Neural progenitor cell (in vitro differentiated cells): Measurements from ENCODE around the gene KCNK5.

Experiments
- CTCF ChIP-seq: fragments of 200-600 bp; sonication (generic); IDR thresholded peaks from 2 replicates; pipeline ENCODE4 v1.5.1; 2017; ENCODE audit warnings: antibody characterized with exemption, mild to moderate bottlenecking
- EZH2 ChIP-seq: fragments of 200-600 bp; sonication (generic); IDR thresholded peaks from 2 replicates; pipeline ENCODE4 v1.6.1; 2017; ENCODE audit warnings: antibody characterized with exemption, mild to moderate bottlenecking, moderate library complexity

GRCh38 chr6:39210450-39210849, 18.8 kb downstream of the KCNK5 start:
- TF ChIP-seq CTCF (no peak), EZH2 (no peak)
